GM12878 (cell line): ENCODE measurements around the gene PUDP. TPM values are rescaled to one million over a fixed set of nuclear protein-coding genes. Genes with fewer than 3 reads are reported as not detected.

ENCODE experiments used
- CEBPZ ChIP-seq: fragments of 150-350 bp; IDR thresholded peaks from 2 replicates; pipeline ENCODE4 v1.6.1; 2016; ENCODE audit warnings: low read depth, low read length
- E2F8 ChIP-seq: fragments of 450-650 bp; IDR thresholded peaks from 2 replicates; pipeline ENCODE4 v1.6.1; 2018; ENCODE audit warnings: mild to moderate bottlenecking, low read depth, moderate library complexity; ENCODE audit not compliant: partially characterized antibody
- FOS ChIP-seq: IDR thresholded peaks from 3 replicates; pipeline ENCODE4 v1.6.1; 2011; ENCODE audit warnings: borderline replicate concordance; ENCODE audit not compliant: insufficient read length; ENCODE audit errors: extremely low read depth
- HDGF ChIP-seq: fragments of 450-650 bp; IDR thresholded peaks from 2 replicates; pipeline ENCODE4 v1.6.1; 2016; ENCODE audit warnings: antibody characterized with exemption
- MXI1 ChIP-seq: fragments of 150-350 bp; IDR thresholded peaks from 2 replicates; pipeline ENCODE4 v1.6.1; 2011; ENCODE audit warnings: low read depth, mild to moderate bottlenecking, inconsistent platforms, low read length, improper control_type of control experiment
- MYB ChIP-seq: fragments of 150-350 bp; IDR thresholded peaks from 2 replicates; pipeline ENCODE4 v1.6.1; 2014; ENCODE audit warnings: mild to moderate bottlenecking, low read depth, low read length, borderline replicate concordance
- NFIC ChIP-seq: IDR thresholded peaks from 2 replicates; pipeline ENCODE4 v1.6.1; 2012; ENCODE audit warnings: low read depth, mild to moderate bottlenecking, inconsistent platforms, low read length, moderate library complexity
- RAD51 ChIP-seq: fragments of 450-650 bp; IDR thresholded peaks from 2 replicates; pipeline ENCODE4 v1.6.1; 2016; ENCODE audit warnings: moderate library complexity, mild to moderate bottlenecking, inconsistent platforms
- RCOR1 ChIP-seq: conservative IDR thresholded peaks from 2 replicates; pipeline ENCODE4 v1.6.1; 2012; ENCODE audit warnings: low read depth, low read length, improper control_type of control experiment
- YBX1 ChIP-seq: fragments of 450-650 bp; IDR thresholded peaks from 2 replicates; pipeline ENCODE4 v1.6.1; 2016; ENCODE audit warnings: antibody characterized with exemption
- polyA plus RNA-seq, 11 experiments: library from polyadenylated mRNA; depleted of rRNA in 4 of 11; unstranded in 6 of 11; stranded (reverse) in 5 of 11; fragments of >200 nt; fragmentation: Nextera tagmentation in 4 of 11; fragmentation: Illumina TruSeq in 1 of 11; extraction: Ambion mirVana in 4 of 11; extraction: Trizol in 1 of 11; gene quantifications; 1 replicate in 1 of 11; 2 replicates in 10 of 11; pipeline versions ENCODE4 v1.2.1 to v1.2.3, GENCODE V29; 2011 to 2016; ENCODE audit warnings: inconsistent platforms in 2 of 11, missing spikeins in 2 of 11, low read depth in 1 of 11
- total RNA-seq, 4 experiments: library from RNA; depleted of rRNA in 3 of 4; stranded (reverse); fragments of >200 nt in 3 of 4; fragmentation: Illumina TruSeq in 1 of 4; extraction: Trizol in 1 of 4; gene quantifications; 2 replicates each; pipeline versions ENCODE4 v1.2.1 to v1.2.3, GENCODE V29; 2013 to 2021
- TF ChIP-seq, protein P1 (sequence below): fragments of 450-650 bp; IDR thresholded peaks from 2 replicates; pipeline ENCODE4 v1.6.1; 2016; ENCODE audit warnings: mild to moderate bottlenecking
- TF ChIP-seq, protein P2 (sequence below), 3 experiments: IDR thresholded peaks in 2 of 3; conservative IDR thresholded peaks in 1 of 3; 2 replicates each; pipeline ENCODE4 v1.5.1; 2011; ENCODE audit warnings: low read depth in 3 of 3, low read length in 3 of 3, mild to moderate bottlenecking in 3 of 3, control low read depth in 2 of 3, moderate library complexity in 2 of 3, inconsistent platforms in 1 of 3, mixed read lengths in 1 of 3; ENCODE audit not compliant: control insufficient read depth in 2 of 3, insufficient read depth in 1 of 3; ENCODE audit errors: extremely low read depth in 1 of 3

The PUDP gene
- total and polyA plus RNA-seq, 10 of the 15 experiments (the other 5 are each of a cell fraction or from before 2014, with no cell fraction given): 30.8 to 83.5 (median 61.7) TPM

GRCh38 chrX:7146703-7147412 is 1.1 kb downstream of the PUDP start (continued):
- 0 out of 2 replicates have a peak, but pooled peaks have one; percentile 41 for TF ChIP-seq RCOR1
- TF ChIP-seq E2F8: peak; percentile 34
- TF ChIP-seq HDGF: no peak
- TF ChIP-seq, protein P1, sequence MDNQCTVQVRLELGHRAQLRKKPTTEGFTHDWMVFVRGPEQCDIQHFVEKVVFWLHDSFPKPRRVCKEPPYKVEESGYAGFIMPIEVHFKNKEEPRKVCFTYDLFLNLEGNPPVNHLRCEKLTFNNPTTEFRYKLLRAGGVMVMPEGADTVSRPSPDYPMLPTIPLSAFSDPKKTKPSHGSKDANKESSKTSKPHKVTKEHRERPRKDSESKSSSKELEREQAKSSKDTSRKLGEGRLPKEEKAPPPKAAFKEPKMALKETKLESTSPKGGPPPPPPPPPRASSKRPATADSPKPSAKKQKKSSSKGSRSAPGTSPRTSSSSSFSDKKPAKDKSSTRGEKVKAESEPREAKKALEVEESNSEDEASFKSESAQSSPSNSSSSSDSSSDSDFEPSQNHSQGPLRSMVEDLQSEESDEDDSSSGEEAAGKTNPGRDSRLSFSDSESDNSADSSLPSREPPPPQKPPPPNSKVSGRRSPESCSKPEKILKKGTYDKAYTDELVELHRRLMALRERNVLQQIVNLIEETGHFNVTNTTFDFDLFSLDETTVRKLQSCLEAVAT: no peak
- no peak for TF ChIP-seq MYB
- 0 out of 2 replicates have a peak, but pooled peaks have one; percentile 30 for TF ChIP-seq MXI1
- TF ChIP-seq CEBPZ: no peak
- TF ChIP-seq RAD51: 0 out of 2 replicates have a peak, but pooled peaks have one; percentile 37
- no peak for TF ChIP-seq FOS
- TF ChIP-seq, protein P2, sequence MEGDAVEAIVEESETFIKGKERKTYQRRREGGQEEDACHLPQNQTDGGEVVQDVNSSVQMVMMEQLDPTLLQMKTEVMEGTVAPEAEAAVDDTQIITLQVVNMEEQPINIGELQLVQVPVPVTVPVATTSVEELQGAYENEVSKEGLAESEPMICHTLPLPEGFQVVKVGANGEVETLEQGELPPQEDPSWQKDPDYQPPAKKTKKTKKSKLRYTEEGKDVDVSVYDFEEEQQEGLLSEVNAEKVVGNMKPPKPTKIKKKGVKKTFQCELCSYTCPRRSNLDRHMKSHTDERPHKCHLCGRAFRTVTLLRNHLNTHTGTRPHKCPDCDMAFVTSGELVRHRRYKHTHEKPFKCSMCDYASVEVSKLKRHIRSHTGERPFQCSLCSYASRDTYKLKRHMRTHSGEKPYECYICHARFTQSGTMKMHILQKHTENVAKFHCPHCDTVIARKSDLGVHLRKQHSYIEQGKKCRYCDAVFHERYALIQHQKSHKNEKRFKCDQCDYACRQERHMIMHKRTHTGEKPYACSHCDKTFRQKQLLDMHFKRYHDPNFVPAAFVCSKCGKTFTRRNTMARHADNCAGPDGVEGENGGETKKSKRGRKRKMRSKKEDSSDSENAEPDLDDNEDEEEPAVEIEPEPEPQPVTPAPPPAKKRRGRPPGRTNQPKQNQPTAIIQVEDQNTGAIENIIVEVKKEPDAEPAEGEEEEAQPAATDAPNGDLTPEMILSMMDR (IDR thresholded peaks at IDR 0.05 in 2 of 3, conservative IDR thresholded peaks at IDR 0.05 in 1 of 3; ENCODE audit: control insufficient read depth in 2 of 3, extremely low read depth in 1 of 3, insufficient read depth in 1 of 3, low read depth in 3 of 3, low read length in 3 of 3): no peak
- TF ChIP-seq NFIC: no peak; the same call in 1 of the 2 replicates
- no peak for TF ChIP-seq YBX1
